Nephron (organoid): ENCODE data around the gene PRR7.

Experiments used
- H3K27ac Mint-ChIP-seq, 3 experiments: 2 replicates each; pipeline ENCODE4 v1.8.0; 2020; ENCODE audit warnings: mixed read lengths in 3 of 3, mild to moderate bottlenecking in 2 of 3, moderate library complexity in 1 of 3
- H3K27me3 Mint-ChIP-seq: 2 replicates; pipeline ENCODE4 v1.8.0; 2021; ENCODE audit warnings: low read depth, mild to moderate bottlenecking, moderate library complexity, mixed read lengths
- H3K36me3 Mint-ChIP-seq: 2 replicates; pipeline ENCODE4 v1.8.0; 2020; ENCODE audit warnings: low read depth, mixed read lengths
- H3K4me1 Mint-ChIP-seq: 2 replicates; pipeline ENCODE4 v1.8.0; 2020; ENCODE audit warnings: mixed read lengths
- H3K4me3 Mint-ChIP-seq, 3 experiments: 2 replicates each; pipeline ENCODE4 v1.8.0; 2020; ENCODE audit warnings: mild to moderate bottlenecking in 3 of 3, mixed read lengths in 3 of 3, moderate library complexity in 2 of 3
- H3K9me3 Mint-ChIP-seq: 2 replicates; pipeline ENCODE4 v1.8.0; 2020; ENCODE audit warnings: mixed read lengths
- CTCF ChIP-seq, 3 experiments: fragments of 200-600 bp; sonication (generic); IDR thresholded peaks; one replicate each; pipeline ENCODE4 v1.5.0; 2021; ENCODE audit warnings: antibody characterized with exemption in 3 of 3; ENCODE audit not compliant: unreplicated experiment in 3 of 3

Gene PRR7

GRCh38 chr5:177440211-177440989 is 6.2 kb upstream of the PRR7 start:
- Mint-ChIP-seq H3K27ac (no peak overlapping the region), H3K36me3 (peaks cover 37% of the 10 kb centered on the region), H3K9me3 (no peaks in the 10 kb centered on the region), H3K4me1 (peaks cover 9% of the 10 kb centered on the region), H3K27me3 (peaks cover 6% of the 10 kb centered on the region), H3K4me3 (no peak overlapping the region)
- no peak for TF ChIP-seq CTCF (IDR thresholded peaks at IDR 0.05; ENCODE audit: unreplicated experiment in 3 of 3)

GRCh38 chr5:177440990-177441780 is 5.4 kb upstream of the PRR7 start:
- H3K27me3 Mint-ChIP-seq: peaks cover 14% of the 10 kb centered on the region
- no peaks in the 10 kb centered on the region for H3K9me3 Mint-ChIP-seq
- H3K36me3 Mint-ChIP-seq: peaks cover 34% of the 10 kb centered on the region
- H3K4me3 Mint-ChIP-seq: no peak overlapping the region
- H3K27ac Mint-ChIP-seq: no peak overlapping the region
- TF ChIP-seq CTCF (IDR thresholded peaks at IDR 0.05; ENCODE audit: unreplicated experiment in 3 of 3): no peak
- peaks cover 16% of the 10 kb centered on the region for H3K4me1 Mint-ChIP-seq

- Mint-ChIP-seq H3K27ac (no peak overlapping the region), H3K4me3 (no peak overlapping the region), H3K27me3 (peaks cover 14% of the 10 kb centered on the region), H3K9me3 (no peaks in the 10 kb centered on the region), H3K4me1 (peaks cover 16% of the 10 kb centered on the region), H3K36me3 (peaks cover 26% of the 10 kb centered on the region)
- TF ChIP-seq CTCF (IDR thresholded peaks at IDR 0.05; ENCODE audit: unreplicated experiment in 3 of 3): no peak
These were observed 4.4 kb upstream of the PRR7 start for GRCh38 chr5:177442066-177442826.

- peaks cover 16% of the 10 kb centered on the region for H3K27me3 Mint-ChIP-seq
- peaks cover 22% of the 10 kb centered on the region for H3K4me1 Mint-ChIP-seq
- no peak overlapping the region for H3K4me3 Mint-ChIP-seq
- H3K36me3 Mint-ChIP-seq: peaks cover 15% of the 10 kb centered on the region
- H3K9me3 Mint-ChIP-seq: no peaks in the 10 kb centered on the region
- H3K27ac Mint-ChIP-seq: no peak overlapping the region
- no peak for TF ChIP-seq CTCF (IDR thresholded peaks at IDR 0.05; ENCODE audit: unreplicated experiment in 3 of 3)
These were observed 3.2 kb upstream of the PRR7 start for GRCh38 chr5:177443144-177443983.
